ENCODE data around the gene CAPN1.

The CAPN1 gene

GRCh38 chr11:65204143-65204542, 22.4 kb downstream of the CAPN1 start:
- no peak for DNase-seq (ENCODE audit: low read depth)

DNA sequence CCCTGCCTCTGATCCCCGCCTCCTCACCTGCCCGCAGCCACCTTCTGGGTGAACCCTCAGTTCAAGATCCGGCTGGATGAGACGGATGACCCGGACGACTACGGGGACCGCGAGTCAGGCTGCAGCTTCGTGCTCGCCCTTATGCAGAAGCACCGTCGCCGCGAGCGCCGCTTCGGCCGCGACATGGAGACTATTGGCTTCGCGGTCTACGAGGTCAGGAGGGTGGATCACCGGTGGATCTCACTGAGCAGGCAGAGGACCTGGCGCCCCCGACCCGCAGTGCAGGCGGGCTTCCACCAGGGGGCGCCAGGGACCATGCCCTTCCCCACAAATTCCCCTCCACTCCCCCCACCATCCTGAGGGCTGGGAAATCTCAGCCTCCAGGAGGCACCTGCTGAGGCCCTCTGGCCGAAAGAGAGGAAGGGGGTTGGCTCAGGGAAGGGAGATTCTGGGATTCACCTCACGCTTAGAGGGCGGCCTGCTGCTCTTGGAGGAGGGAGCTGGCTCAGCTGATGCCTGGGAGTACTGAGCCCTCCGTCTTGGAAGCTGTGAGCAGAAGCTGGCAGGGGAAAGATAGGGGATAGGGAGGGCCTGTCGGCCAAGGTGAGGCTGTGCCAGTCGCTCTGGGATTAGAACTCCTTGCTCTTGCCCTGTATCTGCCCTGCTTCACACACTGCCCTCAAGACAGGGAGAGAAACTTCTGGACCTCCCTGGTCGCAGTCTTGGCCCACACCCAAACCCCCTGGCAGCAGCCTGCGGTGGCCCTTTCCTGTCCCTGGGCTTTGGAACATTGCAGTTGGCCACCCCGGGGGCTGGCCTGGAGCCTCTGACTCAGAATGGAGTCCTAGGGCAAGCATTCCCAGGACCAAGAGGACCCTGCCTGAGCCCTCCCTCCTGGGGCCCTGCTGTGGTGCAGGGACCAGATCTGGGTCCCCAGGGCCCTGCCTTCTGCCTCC, 23.2 kb downstream of the CAPN1 start:
- DNase-seq (ENCODE audit: low read depth): no peak

GRCh38 chr11:65205602-65205967, 23.9 kb downstream of the CAPN1 start:
- no peak for DNase-seq (ENCODE audit: low read depth)

GRCh38 chr11:65206441-65206841, 24.7 kb downstream of the CAPN1 start:
- DNase-seq (ENCODE audit: low read depth): no peak

- DNase-seq (ENCODE audit: low read depth): no peak
Observed at GRCh38 chr11:65206901-65207300, 25.2 kb downstream of the CAPN1 start.

DNA sequence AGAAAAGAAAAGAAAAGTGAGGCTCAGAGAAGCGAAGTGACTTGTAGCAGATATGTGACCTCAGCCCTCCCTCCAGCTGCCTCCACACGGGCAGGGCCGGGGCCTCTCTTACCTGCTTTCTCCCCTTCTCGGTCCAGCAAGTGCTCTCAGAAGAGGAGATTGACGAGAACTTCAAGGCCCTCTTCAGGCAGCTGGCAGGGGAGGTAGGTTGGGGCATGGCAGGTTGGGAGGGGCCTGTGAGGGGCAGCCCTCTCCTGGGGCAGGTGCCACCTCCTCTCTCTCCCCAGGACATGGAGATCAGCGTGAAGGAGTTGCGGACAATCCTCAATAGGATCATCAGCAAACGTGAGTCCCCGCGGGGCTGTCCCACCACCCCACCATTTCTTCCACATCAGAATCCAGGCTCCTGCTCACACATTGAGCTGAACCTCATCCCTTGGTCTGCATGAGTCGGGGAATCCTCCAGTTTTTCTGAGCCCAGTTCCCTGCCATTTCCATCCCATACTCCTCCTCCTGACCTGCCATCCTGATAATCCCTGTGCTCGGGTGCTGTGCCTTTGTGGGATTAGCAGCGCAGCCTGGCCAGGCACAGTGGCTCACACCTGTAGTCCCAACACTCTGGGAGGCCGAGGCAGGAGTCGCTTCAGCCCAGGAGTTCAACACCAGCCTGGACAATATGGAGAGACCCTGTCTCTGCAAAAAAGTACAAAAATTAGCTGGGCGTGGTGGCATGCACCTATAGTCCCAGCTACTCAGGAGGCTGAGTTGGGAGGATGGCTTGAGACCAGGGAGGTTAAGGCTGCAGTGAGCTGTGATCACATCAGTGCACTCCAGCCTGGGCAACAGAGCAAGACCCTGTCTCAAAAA, 26.4 kb downstream of the CAPN1 start:
- no peak for DNase-seq (ENCODE audit: low read depth)

GRCh38 chr11:65208785-65209710, 27.3 kb downstream of the CAPN1 start:
- no peak for DNase-seq (ENCODE audit: low read depth)

DNA sequence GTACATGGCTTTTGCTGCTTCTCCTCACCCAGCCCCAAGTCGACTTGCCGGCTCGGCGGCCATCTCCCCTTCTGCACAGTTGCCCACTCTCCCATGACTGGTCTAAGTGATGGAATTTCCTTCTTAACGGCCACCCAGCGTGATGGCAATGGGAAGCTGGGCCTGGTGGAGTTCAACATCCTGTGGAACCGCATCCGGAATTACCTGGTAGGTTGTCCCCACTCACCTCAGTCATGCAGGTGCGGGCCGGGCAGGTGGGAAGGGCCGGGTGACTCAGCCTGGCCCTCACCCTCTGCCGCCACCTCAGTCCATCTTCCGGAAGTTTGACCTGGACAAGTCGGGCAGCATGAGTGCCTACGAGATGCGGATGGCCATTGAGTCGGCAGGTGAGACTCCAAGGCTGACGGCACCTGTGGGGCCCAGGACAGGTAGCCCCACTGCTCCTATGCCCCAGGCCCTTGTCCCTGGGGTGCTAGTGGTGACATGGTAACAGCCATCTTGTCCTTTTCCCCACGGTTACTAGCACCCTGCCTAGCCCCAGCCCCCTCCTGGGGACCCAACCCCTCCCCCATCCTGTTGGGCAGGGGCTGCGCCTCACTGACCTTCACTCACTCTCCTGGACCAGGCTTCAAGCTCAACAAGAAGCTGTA, 28.1 kb downstream of the CAPN1 start:
- DNase-seq (ENCODE audit: low read depth): no peak

- no peak for DNase-seq (ENCODE audit: low read depth)
Observed at GRCh38 chr11:65210361-65210731, 28.6 kb downstream of the CAPN1 start.

GRCh38 chr11:65210748-65211147, 29.0 kb downstream of the CAPN1 start:
- DNase-seq (ENCODE audit: low read depth): no peak

- DNase-seq (ENCODE audit: low read depth): no peak
Observed at GRCh38 chr11:65211293-65212105, 29.8 kb downstream of the CAPN1 start.

DNA sequence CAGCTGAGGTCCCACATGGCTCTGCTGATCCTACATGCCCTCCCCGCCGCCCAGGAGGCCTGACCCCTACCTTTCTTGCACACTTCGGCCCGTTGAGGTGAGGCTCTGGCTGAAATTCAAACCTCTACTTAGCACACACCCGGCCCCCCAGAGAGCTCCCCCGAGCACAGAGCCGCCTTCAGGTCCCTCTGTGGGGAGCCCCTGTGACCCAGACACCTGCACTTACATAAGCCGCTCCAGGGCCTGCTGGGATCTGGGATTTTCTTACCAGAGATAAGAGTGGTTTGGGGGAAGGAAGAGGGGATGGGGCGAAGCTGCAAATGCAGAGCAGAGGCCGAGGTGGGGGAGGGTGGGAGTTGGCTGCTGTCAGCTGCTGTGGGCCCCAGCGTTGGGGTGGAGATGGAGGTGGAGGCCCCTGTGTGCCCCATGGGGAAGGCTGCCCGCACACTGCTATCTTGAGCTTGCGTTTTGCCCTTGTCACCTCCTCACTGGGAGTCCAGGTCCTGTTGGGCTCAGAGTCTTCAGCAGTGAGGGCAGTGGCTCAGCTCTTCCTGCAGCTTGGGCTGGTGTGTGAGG, 30.6 kb downstream of the CAPN1 start:
- no peak for DNase-seq (ENCODE audit: low read depth)

GRCh38 chr11:65213322-65214211, 31.8 kb downstream of the CAPN1 start:
- no peak for DNase-seq (ENCODE audit: low read depth)

DNA sequence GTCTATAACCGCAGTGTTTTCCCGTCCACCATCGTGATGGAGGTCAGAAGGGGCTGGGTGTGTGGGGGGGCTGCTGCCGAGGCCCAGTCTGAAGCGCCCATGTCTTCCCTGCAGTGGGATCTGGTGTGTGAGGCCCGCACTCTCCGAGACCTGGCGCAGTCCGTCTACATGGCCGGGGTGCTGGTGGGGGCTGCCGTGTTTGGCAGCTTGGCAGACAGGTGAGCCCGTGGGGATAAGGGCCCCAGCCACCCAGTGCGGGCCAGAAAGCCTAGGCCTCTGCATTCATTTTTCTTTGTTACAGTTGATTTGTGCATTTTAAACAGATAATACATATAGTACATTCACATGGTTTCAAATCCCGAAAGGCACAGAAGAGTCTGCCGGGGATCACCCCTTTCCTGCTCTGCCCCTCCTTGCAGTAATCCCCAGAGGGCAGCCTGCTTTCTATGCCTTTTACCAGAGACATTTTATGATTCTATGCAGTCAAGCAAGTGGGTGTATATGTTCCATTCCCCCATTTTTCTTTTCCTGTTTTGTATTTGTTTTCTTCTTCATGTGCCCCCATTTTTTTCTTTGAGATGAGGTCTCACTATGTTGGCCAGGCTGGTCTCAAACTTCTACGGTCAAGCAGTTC, 32.6 kb downstream of the CAPN1 start:
- no peak for DNase-seq (ENCODE audit: low read depth)

DNA sequence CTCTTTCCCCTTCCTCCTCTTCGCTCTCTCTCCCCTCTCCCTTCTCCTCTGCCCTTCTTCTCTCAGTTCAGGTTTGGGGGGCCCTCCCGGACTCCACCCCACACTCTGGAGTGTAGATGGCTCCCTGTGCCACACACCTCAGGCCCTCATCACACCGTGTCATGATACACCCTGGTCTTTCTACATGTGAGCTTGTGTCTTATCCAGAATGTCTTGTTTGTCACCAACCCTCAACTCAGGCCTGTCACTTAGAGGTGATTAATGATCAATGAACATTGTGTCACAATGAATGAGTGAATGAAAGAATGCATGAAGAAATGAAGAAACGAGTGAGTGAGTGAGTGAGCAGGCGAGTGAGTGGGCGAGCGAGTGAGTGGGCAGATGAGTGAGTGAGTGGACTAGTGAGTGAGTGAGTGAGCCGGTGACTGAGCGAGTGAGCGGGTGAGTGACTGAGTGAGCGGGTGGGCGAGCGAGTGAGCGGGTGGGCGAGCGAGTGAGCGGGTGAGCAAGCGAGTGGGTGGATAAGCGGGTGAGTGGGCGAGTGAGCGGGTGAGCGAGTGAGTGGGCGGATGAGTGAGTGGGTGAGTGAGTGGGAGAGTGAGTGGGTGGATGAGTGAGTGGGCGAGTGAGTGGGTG, 33.8 kb downstream of the CAPN1 start:
- no peak for DNase-seq (ENCODE audit: low read depth)

- no peak for DNase-seq (ENCODE audit: low read depth)
Observed at GRCh38 chr11:65216830-65217229, 35.1 kb downstream of the CAPN1 start.

GRCh38 chr11:65217441-65218423, 36.0 kb downstream of the CAPN1 start:
- DNase-seq (ENCODE audit: low read depth): no peak
